Activated CD4-positive, alpha-beta T cell treated with anti-CD3 and anti-CD28 coated beads, Interleukin-2, amount 50 U/mL, for 4 hours (primary cell): ENCODE results near the gene GZMM.

Experiments
- DNase-seq, 2 experiments: peaks; one replicate each; pipeline ENCODE4 v3.0.0-alpha.2; 2020

The GZMM gene

DNA sequence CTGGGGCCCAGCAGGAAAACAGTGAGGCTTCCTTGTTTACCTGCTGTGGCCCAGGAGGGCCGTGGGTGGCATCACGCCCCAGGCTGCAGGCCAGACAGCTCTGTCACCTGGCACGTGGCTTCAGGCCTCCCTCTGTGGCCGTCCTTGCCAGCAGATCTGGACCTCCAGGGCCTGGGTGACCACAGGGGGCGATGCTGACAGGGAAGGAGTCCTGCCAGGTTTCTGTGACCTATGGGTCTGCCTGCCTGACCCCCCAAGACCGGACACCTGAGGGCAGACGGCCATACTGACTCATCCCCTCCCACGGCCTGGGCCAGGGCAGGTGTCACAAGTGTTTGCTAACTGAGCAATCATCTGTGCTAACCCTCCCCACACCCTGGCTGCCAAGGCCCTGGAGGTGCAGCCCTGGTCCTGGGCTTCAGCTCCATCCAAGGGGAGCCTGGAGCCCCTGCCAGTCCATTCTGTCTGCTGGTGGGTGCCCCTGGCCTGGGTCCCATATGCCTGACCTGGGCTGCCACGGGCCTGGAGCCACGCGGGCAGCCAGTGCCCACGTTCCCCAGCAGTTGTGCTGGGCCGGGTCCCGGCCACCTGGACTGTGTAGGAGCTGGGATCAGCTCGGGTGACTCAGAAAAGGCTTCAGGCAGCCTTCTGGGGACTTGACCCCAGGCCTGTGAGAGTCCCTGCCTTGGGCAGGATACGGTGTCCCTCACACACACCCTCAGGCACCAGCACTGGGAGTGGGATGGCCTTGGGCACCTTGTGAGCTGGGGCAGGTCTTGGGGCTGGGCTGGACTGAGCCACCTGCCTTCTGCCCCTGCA, 8.6 kb upstream of the GZMM start:
- DNase-seq, result no peak

DNA sequence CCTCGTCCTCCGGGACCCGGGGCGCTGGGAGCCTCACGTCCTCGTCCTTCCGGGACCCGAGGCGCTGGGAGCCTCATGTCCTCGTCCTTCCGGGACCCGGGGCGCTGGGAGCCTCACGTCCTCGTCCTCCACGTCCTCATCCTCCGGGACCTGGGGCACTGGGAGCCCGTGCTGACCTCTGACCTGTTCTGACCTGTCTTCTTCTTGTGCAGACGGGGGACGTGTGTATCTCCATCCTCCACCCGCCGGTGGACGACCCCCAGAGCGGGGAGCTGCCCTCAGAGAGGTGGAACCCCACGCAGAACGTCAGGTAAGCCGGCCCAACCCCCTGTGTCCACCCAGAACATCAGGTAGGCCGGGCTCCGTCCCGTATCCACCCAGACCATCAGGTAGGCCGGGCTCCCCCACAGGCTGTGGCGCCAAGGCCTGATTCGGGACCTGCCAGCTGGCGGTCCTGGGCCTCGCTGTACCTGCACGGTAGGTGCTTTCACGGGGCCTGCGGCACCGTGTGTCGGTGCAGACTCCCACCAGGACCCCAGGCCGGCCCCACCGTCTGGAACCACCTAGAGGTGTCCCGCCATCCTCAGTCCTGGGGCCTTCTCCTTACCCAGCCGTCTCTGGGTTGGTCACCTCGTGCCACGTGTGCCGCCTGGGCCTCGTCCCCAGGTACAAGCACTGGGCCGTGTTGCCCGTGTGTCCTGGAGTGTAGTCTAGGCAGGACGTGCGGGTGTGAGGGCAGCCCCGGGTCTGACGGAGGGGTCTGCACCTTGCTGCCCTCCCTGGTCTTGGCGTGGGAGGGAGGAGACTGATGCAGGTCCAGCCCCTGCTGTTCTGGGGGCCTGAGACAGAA, 7.6 kb upstream of the GZMM start:
- no peak for DNase-seq

DNA sequence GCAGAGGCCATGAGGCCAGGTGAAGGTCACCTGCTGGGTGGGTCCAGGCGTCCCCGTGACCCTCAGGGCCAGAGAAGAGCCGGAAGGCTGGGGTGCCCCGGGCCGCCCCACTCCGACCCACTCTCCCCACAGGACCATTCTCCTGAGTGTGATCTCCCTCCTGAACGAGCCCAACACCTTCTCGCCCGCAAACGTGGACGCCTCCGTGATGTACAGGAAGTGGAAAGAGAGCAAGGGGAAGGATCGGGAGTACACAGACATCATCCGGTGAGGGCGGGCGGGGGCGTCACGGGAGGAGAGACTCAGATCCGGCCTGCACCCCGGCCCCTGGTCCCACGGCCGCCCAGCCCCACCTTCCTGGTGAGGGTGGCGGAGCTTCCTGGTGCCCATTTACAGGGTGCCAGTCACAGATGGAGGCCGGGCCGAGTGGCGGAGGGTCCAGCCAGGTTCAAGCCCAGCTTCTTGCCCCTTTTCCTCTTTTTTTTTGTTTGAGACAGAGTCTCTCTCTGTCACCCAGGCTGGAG, 6.9 kb upstream of the GZMM start:
- DNase-seq, result no peak

DNA sequence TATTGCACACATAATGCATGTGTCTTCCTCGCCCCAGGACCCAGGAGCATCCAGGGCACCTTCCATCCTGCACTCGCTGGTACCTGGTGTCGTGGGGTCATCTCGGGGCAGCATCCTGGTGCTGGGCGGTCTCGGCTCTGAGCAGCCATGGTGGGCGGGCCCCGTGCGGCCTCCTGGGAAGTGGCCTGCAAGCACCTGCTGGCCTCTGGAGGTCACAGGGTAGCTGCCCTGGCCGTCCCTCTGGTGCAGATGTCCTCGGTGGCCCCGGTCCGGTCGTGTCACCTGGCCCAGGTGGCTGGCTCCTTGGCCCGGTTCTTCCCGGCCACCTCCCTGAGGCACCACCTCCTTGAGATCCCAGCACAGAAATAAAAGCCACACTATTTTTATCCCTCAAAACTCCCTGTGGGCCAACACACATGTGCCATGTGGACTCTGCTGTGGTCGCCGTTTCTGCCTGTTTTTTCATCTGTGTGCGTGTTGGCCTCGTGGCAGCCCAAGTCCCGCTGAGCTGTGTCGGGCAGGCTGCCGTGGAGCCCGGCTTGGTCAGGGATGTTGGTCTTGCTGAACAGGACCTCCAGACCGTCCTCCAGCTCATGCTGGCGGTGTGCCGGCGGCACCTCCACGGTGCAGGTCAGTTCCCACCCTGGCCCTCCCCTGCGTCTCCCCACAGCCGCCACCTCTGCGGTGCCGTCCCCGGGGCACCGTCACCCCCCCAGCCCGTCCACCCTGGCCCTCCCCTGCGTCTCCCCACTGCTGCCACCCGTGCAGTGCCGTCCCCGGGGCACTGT, 5.0 kb upstream of the GZMM start:
- no peak for DNase-seq

DNA sequence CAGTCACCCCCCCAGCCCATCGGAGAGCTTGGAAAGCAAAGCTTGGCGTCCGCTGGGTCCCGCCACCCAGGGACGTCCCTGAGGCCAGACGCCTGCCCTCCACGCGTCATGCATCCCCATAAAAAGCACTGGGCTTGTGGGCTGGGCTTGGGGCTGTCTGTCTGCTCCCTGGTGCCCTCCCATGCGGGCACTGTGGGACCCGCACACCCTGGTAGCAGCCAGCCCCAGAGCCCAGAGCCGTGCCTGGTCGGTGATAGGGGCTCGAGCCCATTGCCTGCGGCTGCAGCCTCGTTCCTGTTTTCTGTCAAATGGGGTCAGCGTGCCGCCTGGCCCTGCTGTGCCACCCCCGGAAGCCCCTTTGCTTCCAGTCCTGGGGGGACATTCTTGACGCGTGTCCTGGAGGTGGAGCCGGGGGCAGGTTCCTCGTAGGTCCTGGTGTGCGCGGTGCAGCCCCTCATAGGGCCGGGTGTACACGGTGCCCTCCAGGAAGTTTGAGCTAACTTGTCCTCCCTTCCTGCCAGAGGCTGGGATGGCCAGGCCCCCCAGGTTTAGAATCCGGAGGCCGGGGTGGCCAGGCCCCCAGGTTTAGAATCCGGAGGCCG, 4.3 kb upstream of the GZMM start:
- no peak for DNase-seq

DNA sequence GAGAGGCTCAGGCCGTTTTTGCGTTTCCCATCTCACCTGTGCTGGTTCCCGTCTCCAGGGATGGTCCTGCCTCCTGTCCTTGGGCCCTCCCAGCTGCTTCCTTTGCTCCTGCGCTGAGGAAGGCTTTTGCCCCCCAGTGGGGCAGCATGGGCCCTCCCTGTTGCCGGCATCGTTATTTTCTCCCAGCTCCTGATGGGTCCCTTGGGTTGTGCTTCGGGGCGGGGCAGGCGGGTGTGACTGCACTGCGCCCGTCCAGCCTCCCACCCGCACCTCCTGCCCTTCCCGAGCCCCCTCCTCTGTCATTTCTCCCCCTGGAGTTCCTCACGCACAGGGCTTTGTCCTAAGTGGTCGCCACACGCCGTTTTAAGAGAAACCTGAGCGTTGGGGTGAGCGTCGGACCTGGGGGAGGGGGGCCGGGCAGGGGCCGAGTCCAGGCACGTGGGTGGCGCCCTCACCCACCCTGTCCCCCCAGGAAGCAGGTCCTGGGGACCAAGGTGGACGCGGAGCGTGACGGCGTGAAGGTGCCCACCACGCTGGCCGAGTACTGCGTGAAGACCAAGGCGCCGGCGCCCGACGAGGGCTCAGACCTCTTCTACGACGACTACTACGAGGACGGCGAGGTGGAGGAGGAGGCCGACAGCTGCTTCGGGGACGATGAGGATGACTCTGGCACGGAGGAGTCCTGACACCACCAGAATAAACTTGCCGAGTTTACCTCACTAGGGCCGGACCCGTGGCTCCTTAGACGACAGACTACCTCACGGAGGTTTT, 2.8 kb upstream of the GZMM start:
- DNase-seq, result no peak

DNA sequence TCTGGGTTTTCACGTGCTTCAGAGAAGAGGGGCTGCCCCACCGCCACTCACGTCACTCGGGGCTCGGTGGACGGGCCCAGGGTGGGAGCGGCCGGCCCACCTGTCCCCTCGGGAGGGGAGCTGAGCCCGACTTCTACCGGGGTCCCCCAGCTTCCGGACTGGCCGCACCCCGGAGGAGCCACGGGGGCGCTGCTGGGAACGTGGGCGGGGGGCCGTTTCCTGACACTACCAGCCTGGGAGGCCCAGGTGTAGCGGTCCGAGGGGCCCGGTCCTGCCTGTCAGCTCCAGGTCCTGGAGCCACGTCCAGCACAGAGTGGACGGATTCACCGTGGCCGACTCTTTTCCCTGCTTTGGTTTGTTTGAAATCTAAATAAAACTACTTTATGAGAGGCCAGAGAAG, 2.2 kb upstream of the GZMM start:
- no peak for DNase-seq

DNA sequence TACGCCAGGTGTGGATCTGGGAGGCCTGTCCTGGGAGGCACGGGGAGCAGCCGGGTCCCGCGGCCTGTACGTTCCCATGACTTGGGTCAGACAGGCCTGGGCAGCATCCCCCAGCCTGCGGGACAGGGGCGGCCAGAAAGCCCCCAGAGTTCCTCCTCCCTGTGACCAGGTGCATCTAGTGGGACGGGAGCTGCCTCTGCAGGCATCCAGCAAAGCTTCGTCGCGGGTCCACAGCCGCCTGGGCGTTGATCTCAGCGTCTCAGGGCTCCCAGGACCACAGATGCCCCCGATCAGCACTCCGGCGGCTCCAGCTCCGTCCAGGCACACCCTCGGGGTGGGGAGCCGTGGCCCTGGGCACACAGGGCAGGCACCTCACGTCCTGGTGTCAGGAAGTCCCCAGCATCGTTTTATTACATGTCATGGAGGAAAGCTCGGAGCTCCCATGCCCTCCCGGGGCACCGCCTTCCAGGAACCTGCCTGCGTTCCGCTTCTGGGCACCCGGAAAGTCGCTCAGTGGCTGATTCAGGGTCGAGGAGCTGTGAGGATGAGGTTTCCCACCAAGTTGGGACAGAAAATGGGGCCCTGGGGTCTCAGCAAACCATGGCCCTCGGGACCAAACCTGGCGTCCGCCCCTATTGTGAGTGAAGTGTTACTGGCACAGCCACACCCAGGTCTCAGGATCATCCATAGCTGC, 1.5 kb upstream of the GZMM start:
- no peak for DNase-seq

DNA sequence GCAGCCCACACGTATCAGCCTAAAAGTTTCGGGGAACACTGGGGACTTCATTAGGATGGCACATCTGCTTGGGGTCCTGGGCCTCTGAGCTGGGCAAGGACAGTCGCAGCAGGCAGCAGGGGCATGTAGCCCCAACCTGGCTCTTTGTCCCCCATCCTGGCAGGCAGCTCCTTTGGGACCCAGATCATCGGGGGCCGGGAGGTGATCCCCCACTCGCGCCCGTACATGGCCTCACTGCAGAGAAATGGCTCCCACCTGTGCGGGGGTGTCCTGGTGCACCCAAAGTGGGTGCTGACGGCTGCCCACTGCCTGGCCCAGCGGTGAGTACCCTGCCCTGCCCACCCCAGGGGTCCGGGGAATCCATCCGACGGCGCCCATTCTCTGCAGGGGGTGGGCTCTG, 3.3 kb downstream of the GZMM start:
- no peak for DNase-seq

DNA sequence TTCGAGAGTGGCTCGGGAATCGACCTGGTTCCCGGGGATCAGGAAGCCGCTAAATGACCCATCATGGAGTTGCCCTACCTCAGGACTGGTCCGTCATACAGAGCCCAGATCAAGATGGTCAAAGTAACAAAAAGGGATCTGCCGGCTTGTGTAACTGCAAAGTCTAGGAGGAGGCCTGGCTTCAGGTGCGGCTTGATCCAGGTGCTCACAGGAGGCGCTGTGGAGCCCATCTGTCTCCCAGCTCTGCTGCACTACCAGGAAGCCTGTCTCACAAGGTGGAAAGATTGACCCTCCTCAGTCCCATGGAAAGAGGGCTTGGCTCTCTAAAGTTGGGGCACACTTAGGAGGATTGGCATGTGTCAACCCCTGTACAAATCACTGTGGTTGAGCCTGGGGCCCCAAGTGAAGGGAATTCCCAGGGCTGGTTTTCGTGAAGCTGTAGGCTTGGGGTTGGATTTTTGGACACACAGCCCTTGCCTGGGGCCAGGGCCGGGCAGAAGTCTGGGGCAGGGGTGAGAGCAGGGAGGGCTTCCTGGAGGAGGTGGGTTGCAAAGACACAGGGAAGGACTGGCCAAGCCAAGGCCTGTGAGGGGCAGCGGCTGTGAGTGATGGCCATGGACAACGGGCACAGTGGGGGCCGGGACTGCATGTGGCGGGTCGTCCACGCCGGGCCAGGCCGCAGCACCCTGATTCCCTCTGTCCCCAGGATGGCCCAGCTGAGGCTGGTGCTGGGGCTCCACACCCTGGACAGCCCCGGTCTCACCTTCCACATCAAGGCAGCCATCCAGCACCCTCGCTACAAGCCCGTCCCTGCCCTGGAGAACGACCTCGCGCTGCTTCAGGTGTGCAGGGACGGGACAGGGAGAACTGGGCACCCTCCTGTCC, 4.2 kb downstream of the GZMM start:
- no peak for DNase-seq

DNA sequence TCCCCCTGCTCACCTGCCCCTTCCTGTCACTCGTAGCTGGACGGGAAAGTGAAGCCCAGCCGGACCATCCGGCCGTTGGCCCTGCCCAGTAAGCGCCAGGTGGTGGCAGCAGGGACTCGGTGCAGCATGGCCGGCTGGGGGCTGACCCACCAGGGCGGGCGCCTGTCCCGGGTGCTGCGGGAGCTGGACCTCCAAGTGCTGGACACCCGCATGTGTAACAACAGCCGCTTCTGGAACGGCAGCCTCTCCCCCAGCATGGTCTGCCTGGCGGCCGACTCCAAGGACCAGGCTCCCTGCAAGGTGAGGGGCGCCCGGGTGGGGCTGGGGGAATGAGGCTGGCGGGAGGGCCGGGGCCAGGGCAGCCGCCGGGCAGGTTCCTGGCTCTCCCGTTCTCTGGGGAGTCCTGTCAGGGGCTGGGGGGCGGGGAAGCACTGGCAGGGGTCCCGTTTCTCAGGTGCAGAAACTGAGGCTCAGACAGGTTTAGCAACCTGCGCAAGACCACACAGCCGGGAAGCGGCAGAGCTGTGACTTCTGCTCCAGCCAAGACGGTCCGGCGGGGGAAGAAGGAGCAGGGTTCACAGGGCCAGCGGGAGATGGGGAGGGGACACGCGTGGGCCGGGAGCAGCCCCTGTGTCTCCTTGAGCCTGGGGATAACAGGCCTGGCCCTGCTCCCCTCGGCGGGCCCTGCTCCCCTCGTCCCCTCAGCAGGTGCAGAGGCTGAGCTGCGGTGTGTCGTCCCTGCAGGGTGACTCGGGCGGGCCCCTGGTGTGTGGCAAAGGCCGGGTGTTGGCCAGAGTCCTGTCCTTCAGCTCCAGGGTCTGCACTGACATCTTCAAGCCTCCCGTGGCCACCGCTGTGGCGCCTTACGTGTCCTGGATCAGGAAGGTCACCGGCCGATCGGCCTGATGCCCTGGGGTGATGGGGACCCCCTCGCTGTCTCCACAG, 5.3 kb downstream of the GZMM start:
- no peak for DNase-seq

DNA sequence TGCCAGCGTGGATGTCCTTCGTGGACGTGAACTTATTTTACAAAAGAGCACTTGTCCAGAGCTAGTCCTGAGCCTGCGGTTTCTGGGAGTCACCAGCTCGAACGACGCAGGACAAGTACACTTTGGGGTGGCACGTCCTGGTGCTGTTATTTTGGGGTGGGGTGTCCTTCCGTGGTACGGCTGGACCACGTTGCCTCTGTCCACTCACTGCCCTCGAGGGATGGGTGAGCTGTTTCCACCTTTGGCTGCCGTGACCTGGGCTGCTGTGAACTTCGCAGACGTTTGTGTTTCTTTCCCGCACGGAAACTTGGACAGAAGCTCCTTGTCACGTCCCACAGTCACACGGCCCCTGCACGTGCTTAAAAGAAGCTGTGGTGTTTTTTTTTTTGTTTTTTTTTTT, 11.0 kb downstream of the GZMM start:
- DNase-seq, result no peak

DNA sequence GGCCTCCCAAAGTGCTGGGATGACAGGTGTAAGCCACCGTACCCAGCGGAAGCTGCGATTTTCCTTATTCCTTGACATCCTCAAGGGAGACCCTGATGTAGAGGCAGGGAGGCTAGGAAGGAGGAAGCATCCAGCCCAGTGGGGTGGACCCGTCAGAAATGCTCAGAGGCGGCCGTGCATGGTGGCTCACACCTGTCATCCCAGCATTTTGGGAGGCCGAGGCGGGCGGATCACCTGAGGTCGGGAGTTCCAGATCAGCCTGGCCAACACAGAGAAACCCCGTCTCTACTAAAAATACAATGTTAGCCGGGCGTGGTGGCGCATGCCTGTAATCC, 11.6 kb downstream of the GZMM start:
- no peak for DNase-seq

DNA sequence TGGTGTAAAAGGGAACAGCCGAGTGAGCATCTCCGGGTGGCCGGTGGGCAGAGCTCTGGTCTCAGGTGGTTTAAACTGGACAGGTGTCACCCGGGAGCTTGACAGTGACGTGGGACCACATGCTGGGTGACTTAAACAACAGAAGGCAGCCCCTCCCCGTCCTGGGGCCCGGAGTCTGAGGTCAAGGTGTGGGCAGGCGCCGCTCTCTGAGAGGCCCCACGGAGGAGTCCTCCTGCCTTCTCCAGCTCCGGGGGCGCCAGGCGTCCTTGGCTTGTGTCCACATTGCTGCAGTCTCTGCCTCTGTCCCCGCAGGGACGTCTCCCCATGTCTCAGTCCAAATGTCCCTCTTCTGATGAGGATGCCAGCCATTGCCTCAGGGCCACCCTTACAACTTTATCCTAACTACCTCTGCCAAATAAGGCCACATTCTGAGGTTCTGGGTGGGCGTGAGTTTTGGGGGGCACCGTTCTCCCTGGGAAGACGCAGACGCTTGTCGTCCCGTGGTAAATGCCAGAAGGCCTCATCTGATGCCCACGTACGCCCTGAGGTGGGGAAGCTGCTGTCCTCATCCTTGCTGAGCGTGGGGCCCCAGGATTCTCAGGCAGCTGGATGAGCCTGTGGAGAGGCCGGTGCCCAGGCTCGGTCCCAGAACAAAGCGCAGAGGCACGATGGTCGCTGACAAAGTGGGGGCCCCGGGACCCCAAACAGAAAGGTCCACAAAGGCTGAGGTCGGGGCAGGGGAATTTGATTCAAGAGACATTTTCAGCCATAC, 12.9 kb downstream of the GZMM start:
- DNase-seq, result no peak

DNA sequence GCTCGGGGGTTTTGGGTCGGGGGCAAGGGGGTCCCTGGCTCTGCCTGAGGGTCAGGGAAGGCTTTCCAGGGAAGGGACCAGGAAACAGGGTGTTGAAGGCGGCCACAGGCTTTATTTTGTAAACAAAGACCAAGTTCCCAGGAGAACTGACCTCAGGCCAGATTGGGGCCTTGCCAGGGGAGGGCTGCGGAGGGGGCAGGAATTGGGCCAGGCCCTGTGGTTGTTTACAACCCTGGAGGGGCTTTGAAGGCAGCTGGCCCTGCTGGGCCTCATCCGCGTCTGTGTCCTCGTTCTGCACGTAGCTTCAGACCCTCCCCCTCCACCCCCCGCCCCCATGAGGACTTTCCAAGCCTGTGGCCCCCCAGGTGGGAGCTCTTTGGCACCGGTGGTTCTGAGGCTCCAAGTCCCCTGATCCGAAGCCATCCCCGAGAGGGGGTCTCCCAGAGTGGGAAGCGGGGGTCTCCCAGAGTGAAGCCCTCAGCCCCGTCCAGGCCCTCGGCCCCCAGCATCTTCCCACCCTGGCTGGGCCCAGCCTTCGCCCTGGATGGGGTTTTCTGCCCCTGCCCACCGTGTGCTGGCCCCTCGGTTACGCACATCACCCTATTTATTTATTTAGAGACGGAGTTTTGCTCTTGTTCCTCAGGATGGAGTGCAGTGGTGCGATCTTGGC, 15.1 kb downstream of the GZMM start:
- no peak for DNase-seq

DNA sequence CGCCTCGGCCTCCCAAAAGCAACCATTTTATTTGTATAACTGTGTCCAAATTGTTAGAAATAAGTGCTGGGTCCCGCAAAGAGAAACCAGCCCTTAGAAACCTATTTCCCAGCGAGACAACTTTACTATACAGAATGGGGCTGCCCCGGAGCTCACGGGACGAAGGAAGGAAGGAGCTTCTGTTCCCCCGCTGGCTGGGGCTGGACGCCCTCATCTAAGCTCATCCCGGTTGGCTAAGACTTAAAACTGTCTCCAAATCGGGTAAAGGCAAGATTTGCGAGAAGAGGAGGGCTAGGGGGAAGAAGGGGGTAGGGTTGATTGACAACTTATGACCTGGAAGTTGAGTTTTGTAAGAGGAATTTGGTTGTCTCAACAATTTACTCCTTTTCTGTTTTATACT, 16.3 kb downstream of the GZMM start:
- no peak for DNase-seq

DNA sequence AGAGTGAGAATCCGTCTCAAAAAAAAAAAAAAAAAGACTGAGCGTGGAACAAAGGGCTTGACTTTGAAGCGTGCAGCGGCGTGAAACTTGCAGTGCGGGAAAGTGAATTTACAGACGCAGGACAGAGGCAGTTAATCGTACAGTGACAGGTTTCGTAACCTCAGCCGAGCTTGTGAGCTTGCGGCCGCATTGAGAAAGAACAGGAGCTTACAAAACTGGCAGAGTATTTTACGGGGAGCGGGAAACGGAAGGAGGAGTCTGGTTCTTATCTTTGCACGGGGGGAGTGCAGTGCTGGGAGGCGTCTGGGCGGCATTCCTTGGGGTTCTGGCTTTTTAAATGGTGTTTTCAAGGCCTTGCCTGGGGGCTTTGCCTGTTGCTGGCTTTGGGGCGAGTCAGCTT, 22.6 kb downstream of the GZMM start:
- no peak for DNase-seq

DNA sequence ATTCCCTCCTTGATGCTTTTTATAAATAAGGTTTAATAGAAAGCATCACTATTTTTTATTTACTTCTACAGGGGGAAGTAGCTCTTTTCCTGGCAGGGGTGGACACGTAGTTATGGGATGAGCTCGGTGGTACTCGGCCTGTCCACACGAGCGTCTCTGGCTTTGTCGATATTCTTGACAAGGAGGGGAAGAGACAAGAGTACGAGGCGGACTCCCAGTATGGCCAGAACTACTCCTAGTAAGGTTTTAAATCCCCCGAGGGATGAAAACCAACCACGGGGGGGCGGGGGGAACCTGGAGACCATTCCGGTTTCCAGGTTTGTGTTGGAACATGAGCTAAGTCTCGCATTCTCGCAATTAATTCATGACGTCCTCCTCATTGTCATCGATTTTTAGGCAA, 23.0 kb downstream of the GZMM start:
- DNase-seq, result no peak
